ENCODE results near the gene C9orf40. TPM values are rescaled to one million over a fixed set of nuclear protein-coding genes. Genes with fewer than 3 reads are reported as not detected.

Gene C9orf40
- total and polyA plus RNA-seq, 11 donors, result 0.91 to 2.7 (median 1.8) TPM

DNA sequence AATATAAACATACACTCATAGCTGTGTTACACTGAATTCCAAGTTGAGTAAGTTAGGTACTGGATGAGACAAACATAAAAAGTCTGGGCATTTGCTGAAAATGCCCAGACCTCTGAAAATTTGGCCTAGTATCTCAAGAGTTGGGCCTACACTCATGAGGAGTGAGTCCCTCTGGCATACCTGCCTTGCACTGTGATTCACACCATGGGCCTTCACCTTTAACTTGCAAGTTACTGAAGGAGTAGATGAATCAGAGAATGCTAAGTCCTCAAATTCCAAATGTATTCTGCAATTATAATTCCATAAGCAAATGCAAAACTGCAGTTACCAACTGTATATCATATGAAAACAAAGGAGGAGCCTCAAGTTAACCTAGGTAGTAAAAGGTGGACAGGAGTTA, 32.3 kb upstream of the C9orf40 start:
- ATAC-seq, result no peak
- Histone ChIP-seq H3K36me3 (peaks cover 0 to 39% (median 19%) of the 10 kb centered on the region in 9 donors), H3K27ac (no peak overlapping the region)

DNA sequence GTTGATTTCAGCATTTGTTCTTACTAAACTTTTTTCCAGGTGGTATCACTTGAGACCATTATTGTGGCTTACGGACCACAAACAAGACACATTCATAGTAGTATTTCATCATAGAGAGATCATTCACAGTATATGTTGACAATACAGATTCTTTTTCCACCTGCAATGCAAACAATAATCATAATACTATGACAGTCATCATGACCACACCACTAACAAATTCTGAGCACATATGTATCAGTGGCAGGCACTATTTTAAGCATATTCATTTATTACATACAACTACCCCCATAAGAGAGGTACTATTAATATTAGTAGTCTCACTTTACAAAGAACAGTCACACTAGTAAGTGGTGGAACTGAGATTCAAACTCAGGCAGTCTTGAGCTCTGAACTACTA, 31.0 kb upstream of the C9orf40 start:
- WGBS, 4 donors, result 91 to 97% (median 96%) methylated on average over 1 of the region's 1 CpG
- ATAC-seq (no peak), DNase-seq (no peak)
- no peak overlapping the region for H3K27ac ChIP-seq
- H3K4me1 ChIP-seq, result no peaks in the 10 kb centered on the region
- H3K4me3 ChIP-seq, result no peak overlapping the region
- no peaks in the 10 kb centered on the region for H3K27me3 ChIP-seq
- no peak for TF ChIP-seq POLR2A (IDR thresholded peaks at IDR 0.05)
- TF ChIP-seq, protein P1, sequence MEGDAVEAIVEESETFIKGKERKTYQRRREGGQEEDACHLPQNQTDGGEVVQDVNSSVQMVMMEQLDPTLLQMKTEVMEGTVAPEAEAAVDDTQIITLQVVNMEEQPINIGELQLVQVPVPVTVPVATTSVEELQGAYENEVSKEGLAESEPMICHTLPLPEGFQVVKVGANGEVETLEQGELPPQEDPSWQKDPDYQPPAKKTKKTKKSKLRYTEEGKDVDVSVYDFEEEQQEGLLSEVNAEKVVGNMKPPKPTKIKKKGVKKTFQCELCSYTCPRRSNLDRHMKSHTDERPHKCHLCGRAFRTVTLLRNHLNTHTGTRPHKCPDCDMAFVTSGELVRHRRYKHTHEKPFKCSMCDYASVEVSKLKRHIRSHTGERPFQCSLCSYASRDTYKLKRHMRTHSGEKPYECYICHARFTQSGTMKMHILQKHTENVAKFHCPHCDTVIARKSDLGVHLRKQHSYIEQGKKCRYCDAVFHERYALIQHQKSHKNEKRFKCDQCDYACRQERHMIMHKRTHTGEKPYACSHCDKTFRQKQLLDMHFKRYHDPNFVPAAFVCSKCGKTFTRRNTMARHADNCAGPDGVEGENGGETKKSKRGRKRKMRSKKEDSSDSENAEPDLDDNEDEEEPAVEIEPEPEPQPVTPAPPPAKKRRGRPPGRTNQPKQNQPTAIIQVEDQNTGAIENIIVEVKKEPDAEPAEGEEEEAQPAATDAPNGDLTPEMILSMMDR (IDR thresholded peaks at IDR 0.05), result no peak
- H3K9me3 ChIP-seq, result no peaks in the 10 kb centered on the region
- H3K36me3 ChIP-seq, result peaks cover 0 to 40% (median 19%) of the 10 kb centered on the region in 9 donors
- intact Hi-C loops (cut with DNase I), result no loop called here

More for the DNA sequence above, 32.3 kb upstream of the C9orf40 start:
- Histone ChIP-seq H3K4me3 (no peak overlapping the region), H3K4me1 (no peaks in the 10 kb centered on the region), H3K9me3 (no peaks in the 10 kb centered on the region), H3K27me3 (no peaks in the 10 kb centered on the region)
- no peak for TF ChIP-seq POLR2A (IDR thresholded peaks at IDR 0.05)
- TF ChIP-seq, protein P1 (IDR thresholded peaks at IDR 0.05), result no peak
- intact Hi-C loops (cut with DNase I), result no loop called here
- DNase-seq, result no peak

DNA sequence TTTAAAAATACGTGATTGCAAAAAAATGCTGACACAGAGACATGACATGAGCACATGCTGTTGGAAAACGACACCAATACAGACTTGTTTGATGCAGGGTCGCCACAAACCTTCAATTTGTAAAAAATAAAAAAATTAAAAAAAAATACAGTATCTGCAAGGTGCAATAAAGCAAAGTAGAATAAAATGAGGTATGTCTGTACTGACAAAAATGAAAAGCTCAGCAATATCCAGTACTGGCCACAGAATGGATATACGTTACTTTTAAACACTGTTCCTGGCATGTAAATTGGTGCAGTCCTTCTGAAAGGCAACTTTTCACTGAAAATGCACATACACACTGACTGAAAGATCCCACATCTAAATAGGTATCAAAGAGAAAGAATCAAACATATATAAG, 27.1 kb upstream of the C9orf40 start:
- Histone ChIP-seq H3K4me3 (no peak overlapping the region), H3K36me3 (peaks cover 0 to 25% (median 20%) of the 10 kb centered on the region in 9 donors), H3K4me1 (no peaks in the 10 kb centered on the region), H3K27ac (no peak overlapping the region), H3K9me3 (peaks cover 0 to 15% (median 9%) of the 10 kb centered on the region in 12 donors), H3K27me3 (no peaks in the 10 kb centered on the region)
- DNase-seq (no peak), ATAC-seq (no peak)
- WGBS, 4 donors, result 95 to 98% (median 97%) methylated on average over 4 of the region's 4 CpGs
- intact Hi-C loops (cut with DNase I), result no loop called here
- TF ChIP-seq, protein P1 (IDR thresholded peaks at IDR 0.05), result no peak
- no peak for TF ChIP-seq POLR2A (IDR thresholded peaks at IDR 0.05)

DNA sequence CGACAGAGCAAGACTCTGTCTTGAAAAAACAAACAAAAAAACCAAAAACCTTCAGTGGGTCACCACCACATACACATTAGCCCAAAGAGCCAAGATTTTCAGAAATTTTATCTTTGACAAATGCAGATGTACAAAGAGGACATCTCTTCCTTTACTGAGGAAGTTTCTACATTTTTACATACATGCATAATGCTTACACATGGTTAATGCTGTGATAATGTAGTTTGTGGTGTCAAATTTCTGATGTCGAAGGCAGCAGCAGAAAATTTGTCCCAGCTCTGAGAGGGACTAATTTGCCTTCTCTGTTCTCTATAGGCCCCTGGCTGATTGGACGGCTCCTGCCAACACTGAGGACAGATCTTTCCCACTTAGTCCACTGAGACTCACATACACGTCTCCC, 24.6 kb upstream of the C9orf40 start:
- Histone ChIP-seq H3K9me3 (peaks cover 0 to 19% (median 9%) of the 10 kb centered on the region in 12 donors), H3K27me3 (no peaks in the 10 kb centered on the region), H3K4me1 (no peaks in the 10 kb centered on the region), H3K36me3 (peaks cover 0 to 8% (median 0%) of the 10 kb centered on the region in 9 donors), H3K27ac (no peak overlapping the region), H3K4me3 (no peak overlapping the region)
- no peak for ATAC-seq
- intact Hi-C loops (cut with DNase I), result no loop called here
- no peak for DNase-seq
- TF ChIP-seq, protein P1 (IDR thresholded peaks at IDR 0.05), result no peak
- 83 to 93% (median 89%) methylated on average over 4 of the region's 4 CpGs for whole genome bisulfite sequencing, 4 donors
